Vagina (tissue), 2 donors: Measurements from ENCODE around the gene PLD6. TPM values are rescaled to one million over a fixed set of nuclear protein-coding genes. Genes with fewer than 3 reads are reported as not detected.

Experiments used
- DNase-seq, 2 donors: peaks; one replicate each; pipeline ENCODE4 v3.0.0-alpha.2; 2017; ENCODE audit errors: extremely low spot score in 2 of 2
- H3K27ac ChIP-seq: fragments of 200-600 bp; sonication (generic); one replicate; pipeline ENCODE4 v1.5.1; 2019
- H3K27me3 ChIP-seq: fragments of 200-600 bp; sonication (generic); one replicate; pipeline ENCODE4 v1.5.1; 2019
- H3K36me3 ChIP-seq, 2 donors: fragments of 200-600 bp; sonication (generic); one replicate each; pipeline ENCODE4 v1.5.1; 2017 to 2019
- H3K4me1 ChIP-seq: fragments of 200-600 bp; sonication (generic); one replicate; pipeline ENCODE4 v1.5.1; 2019
- H3K4me3 ChIP-seq, 2 donors: fragments of 200-600 bp; sonication (generic); 1 replicate in 1 of 2; 2 replicates in 1 of 2; pipeline ENCODE4 v1.5.1; 2016 to 2019
- H3K9me3 ChIP-seq: fragments of 200-600 bp; sonication (generic); one replicate; pipeline ENCODE4 v1.5.1; 2019
- CTCF ChIP-seq, 3 experiments: fragments of 450-650 bp in 2 of 3; fragments of 200-600 bp in 1 of 3; sonication (generic) in 1 of 3; IDR thresholded peaks; one replicate each; pipeline ENCODE4 v1.5.1; 2017 to 2019; ENCODE audit warnings: antibody characterized with exemption in 3 of 3, mild to moderate bottlenecking in 2 of 3, moderate library complexity in 2 of 3
- POLR2A ChIP-seq, 2 donors: fragments of 450-650 bp; IDR thresholded peaks; one replicate each; pipeline ENCODE4 v1.6.1; 2017; ENCODE audit warnings: antibody characterized with exemption in 2 of 2, mild to moderate bottlenecking in 2 of 2, moderate library complexity in 2 of 2
- POLR2AphosphoS5 ChIP-seq, 2 donors: sonication (generic); formaldehyde crosslinking; IDR thresholded peaks; one replicate each; pipeline ENCODE4 v1.9.0; 2017; ENCODE audit warnings: antibody characterized with exemption in 2 of 2, mild to moderate bottlenecking in 2 of 2, low read depth in 1 of 2; ENCODE audit not compliant: insufficient read depth in 1 of 2
- intact Hi-C: fragments of 100-400 bp; cut with DNase I; formaldehyde crosslinking; loops from one replicate; pipeline ENCODE4 v1.15.1; 2023
- total RNA-seq: library from RNA; depleted of rRNA; stranded (reverse); fragments of >200 nt; gene quantifications from one replicate; pipeline ENCODE4 v1.2.3, GENCODE V29; 2016

PLD6 gene
- total RNA-seq, 1 donor from 2014 or later, result 0.74 TPM

- TF ChIP-seq CTCF (IDR thresholded peaks at IDR 0.05), result no peak
- no peak for TF ChIP-seq POLR2AphosphoS5 (IDR thresholded peaks at IDR 0.05; ENCODE audit: insufficient read depth in 1 of 2, low read depth in 1 of 2)
- no peak for TF ChIP-seq POLR2A (IDR thresholded peaks at IDR 0.05)
- Histone ChIP-seq H3K9me3 (no peaks in the 10 kb centered on the region), H3K4me1 (peaks cover 6% of the 10 kb centered on the region), H3K36me3 (peaks cover 0 to 79% of the 10 kb centered on the region in 2 donors), H3K27me3 (no peaks in the 10 kb centered on the region), H3K27ac (no peak overlapping the region), H3K4me3 (no peak overlapping the region)
- intact Hi-C loops, result no loop called here
- no peak for DNase-seq
These were observed 40.3 kb downstream of the PLD6 start for GRCh38 chr17:17165666-17166308.

- TF ChIP-seq CTCF (IDR thresholded peaks at IDR 0.05) (no peak), POLR2A (IDR thresholded peaks at IDR 0.05) (no peak), POLR2AphosphoS5 (IDR thresholded peaks at IDR 0.05; ENCODE audit: insufficient read depth in 1 of 2, low read depth in 1 of 2) (no peak)
- no peak for DNase-seq
- intact Hi-C loops, result no loop called here
- no peak overlapping the region for H3K27ac ChIP-seq
- no peaks in the 10 kb centered on the region for H3K9me3 ChIP-seq
- no peak overlapping the region for H3K4me3 ChIP-seq
- peaks cover 0 to 90% of the 10 kb centered on the region in 2 donors for H3K36me3 ChIP-seq
- no peaks in the 10 kb centered on the region for H3K27me3 ChIP-seq
- H3K4me1 ChIP-seq, result no peaks in the 10 kb centered on the region
These were observed 41.5 kb downstream of the PLD6 start for GRCh38 chr17:17164676-17165075.

- intact Hi-C loops, result no loop called here
- no peak for DNase-seq
- Histone ChIP-seq H3K36me3 (peaks cover 0 to 92% of the 10 kb centered on the region in 2 donors), H3K9me3 (no peaks in the 10 kb centered on the region), H3K4me1 (no peaks in the 10 kb centered on the region), H3K27me3 (no peaks in the 10 kb centered on the region), H3K27ac (no peak overlapping the region), H3K4me3 (no peak overlapping the region)
- TF ChIP-seq CTCF (IDR thresholded peaks at IDR 0.05), result no peak
- TF ChIP-seq POLR2A (IDR thresholded peaks at IDR 0.05), result no peak
- no peak for TF ChIP-seq POLR2AphosphoS5 (IDR thresholded peaks at IDR 0.05; ENCODE audit: insufficient read depth in 1 of 2, low read depth in 1 of 2)
These were observed 42.0 kb downstream of the PLD6 start for GRCh38 chr17:17164156-17164555.

- Histone ChIP-seq H3K36me3 (peaks cover 0 to 94% of the 10 kb centered on the region in 2 donors), H3K4me1 (no peaks in the 10 kb centered on the region), H3K27me3 (no peaks in the 10 kb centered on the region), H3K9me3 (no peaks in the 10 kb centered on the region), H3K27ac (no peak overlapping the region), H3K4me3 (no peak overlapping the region)
- no peak for DNase-seq
- intact Hi-C loops, result no loop called here
- TF ChIP-seq POLR2A (IDR thresholded peaks at IDR 0.05) (no peak), POLR2AphosphoS5 (IDR thresholded peaks at IDR 0.05; ENCODE audit: insufficient read depth in 1 of 2, low read depth in 1 of 2) (no peak), CTCF (IDR thresholded peaks at IDR 0.05) (no peak)
These were observed 44.4 kb downstream of the PLD6 start for GRCh38 chr17:17161759-17162158.

- intact Hi-C loops, result no loop called here
- TF ChIP-seq POLR2AphosphoS5 (IDR thresholded peaks at IDR 0.05; ENCODE audit: insufficient read depth in 1 of 2, low read depth in 1 of 2) (no peak), POLR2A (IDR thresholded peaks at IDR 0.05) (no peak), CTCF (IDR thresholded peaks at IDR 0.05) (no peak)
- H3K36me3 ChIP-seq, result peaks cover 0 to 94% of the 10 kb centered on the region in 2 donors
- peaks cover 5% of the 10 kb centered on the region for H3K4me1 ChIP-seq
- no peaks in the 10 kb centered on the region for H3K27me3 ChIP-seq
- no peak for DNase-seq
- H3K9me3 ChIP-seq, result no peaks in the 10 kb centered on the region
- no peak overlapping the region for H3K27ac ChIP-seq
- no peak overlapping the region for H3K4me3 ChIP-seq
These were observed 45.0 kb downstream of the PLD6 start for GRCh38 chr17:17161121-17161520.
